ENCODE measurements around the gene AKAP8L.
"Not testable (repeated sequence)": the region's sequence is repeated elsewhere in the genome, so short reads cannot be mapped to it uniquely, and the experiment has no call there.

AKAP8L gene

DNA sequence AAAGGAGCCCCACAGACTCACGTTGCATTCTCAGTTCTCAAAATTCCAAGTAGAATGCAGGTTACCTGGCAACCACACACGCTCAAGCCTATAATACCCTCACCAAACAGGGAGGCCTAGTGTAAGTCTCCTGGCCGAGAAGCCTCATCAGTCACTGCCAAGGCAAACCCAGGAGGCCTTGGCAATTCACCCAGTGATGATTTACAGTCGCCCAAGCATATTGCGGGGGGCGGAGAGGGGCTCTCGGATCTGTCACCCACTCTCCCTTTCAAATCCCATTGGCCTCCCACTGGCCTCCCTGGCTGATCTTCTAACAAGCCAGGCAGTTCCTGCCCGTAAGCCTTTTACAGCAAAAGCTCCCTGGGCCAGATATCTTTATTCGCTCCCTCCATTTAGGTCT, 1.1 kb downstream of the AKAP8L start:
- DNase-seq (ENCODE audit: low read depth, low spot score): no peak
- ChIA-PET POLR2A (interaction anchor here (2.8 to 3.2 kb wide), 2 partner anchors 14 to 38 kb away, joined by 26 to 44 read pairs; partner anchors contain the start of gene AKAP8), CTCF (interaction anchor here (0.8 to 1.9 kb wide), 4 partner anchors 9 to 137 kb away, joined by 3 to 6 read pairs (median 3); no protein-coding TSS in a partner anchor)

DNA sequence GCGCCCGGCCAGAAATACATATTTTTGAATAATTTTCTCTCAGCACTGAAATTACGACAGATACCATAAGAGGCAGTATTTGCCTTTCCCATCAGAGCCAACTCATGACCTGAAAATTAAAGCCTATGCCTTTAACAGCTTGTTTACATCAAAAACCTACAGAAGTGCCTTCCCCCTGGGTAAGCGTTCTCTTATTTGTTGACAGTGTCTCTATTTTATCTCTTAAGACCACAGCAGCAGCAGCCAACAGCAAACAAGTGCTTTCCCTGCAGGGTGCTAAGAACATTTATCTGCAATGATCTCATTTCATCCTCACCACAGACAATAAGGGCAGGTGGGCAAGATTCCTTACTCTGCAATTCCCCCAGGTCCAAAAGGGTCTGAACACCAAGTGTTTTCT, 6.0 kb downstream of the AKAP8L start:
- ChIA-PET POLR2A (no interaction called here), CTCF (interaction anchor here (0.6 to 1.4 kb wide), 3 partner anchors 149 to 202 kb away, joined by 3 read pairs; no protein-coding TSS in a partner anchor)
- no peak overlapping the region for H3K4me3 ChIP-seq (ENCODE audit: low read depth, low read length)
- TF ChIP-seq, protein P1, sequence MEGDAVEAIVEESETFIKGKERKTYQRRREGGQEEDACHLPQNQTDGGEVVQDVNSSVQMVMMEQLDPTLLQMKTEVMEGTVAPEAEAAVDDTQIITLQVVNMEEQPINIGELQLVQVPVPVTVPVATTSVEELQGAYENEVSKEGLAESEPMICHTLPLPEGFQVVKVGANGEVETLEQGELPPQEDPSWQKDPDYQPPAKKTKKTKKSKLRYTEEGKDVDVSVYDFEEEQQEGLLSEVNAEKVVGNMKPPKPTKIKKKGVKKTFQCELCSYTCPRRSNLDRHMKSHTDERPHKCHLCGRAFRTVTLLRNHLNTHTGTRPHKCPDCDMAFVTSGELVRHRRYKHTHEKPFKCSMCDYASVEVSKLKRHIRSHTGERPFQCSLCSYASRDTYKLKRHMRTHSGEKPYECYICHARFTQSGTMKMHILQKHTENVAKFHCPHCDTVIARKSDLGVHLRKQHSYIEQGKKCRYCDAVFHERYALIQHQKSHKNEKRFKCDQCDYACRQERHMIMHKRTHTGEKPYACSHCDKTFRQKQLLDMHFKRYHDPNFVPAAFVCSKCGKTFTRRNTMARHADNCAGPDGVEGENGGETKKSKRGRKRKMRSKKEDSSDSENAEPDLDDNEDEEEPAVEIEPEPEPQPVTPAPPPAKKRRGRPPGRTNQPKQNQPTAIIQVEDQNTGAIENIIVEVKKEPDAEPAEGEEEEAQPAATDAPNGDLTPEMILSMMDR (IDR thresholded peaks at IDR 0.05; ENCODE audit: insufficient read depth, low read length, missing control alignments): no peak
- DNase-seq (ENCODE audit: low read depth, low spot score): no peak

More for the DNA sequence above, 1.1 kb downstream of the AKAP8L start:
- H3K4me3 ChIP-seq (ENCODE audit: low read depth, low read length): peak overlapping the region; percentile 96
- TF ChIP-seq, protein P1 (IDR thresholded peaks at IDR 0.05; ENCODE audit: insufficient read depth, low read length, missing control alignments): no peak

DNA sequence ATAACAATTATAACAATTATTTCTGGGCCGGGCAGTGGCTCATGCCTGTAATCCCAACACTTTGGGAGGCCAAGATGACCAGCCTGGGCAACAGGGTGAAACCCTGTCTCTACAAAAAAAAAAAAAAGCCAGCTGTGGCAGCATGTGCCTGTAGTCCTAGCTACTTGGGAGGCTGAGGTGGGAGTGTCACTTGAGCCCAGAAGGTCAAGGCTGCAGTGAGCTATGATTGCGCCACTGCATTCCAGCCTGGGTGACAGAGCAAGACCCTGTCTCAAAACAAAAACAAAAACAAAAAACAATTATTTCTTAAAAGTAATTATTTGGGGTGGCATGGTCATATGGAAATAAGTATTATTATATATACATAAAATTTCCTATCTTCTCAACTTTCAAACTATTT, 7.4 kb downstream of the AKAP8L start:
- H3K4me3 ChIP-seq (ENCODE audit: low read depth, low read length); DNase-seq (ENCODE audit: low read depth, low spot score); CTCF ChIA-PET: not testable (repeated sequence)
- POLR2A ChIA-PET: interaction anchor here (2.5 kb wide), 1 partner anchor 8 kb away, joined by 13 read pairs; the partner anchor contains the start of gene AKAP8L

DNA sequence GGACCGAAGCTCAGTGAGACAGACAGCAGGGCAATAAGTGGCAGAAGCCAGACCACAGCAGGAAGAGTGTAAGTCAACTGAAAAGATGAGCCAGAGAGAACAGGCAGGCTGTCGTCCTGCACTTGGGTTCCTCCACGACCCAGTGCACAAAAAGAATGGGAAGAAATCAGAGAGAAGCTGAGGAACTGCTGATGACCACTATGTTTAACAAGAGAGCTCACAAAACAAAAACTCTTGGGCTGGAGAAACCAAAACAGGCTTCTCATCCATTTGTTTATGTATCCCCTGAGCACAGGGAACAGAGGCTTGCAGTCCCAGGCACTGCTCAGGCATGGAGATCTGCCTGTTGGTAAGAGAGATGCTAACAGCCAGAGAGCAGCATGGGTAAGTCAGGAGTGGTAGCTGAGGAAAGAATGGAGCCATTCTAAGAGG, 14.0 kb downstream of the AKAP8L start:
- CTCF ChIA-PET: no interaction called here
- H3K4me3 ChIP-seq (ENCODE audit: low read depth, low read length): no peak overlapping the region
- POLR2A ChIA-PET: no interaction called here

DNA sequence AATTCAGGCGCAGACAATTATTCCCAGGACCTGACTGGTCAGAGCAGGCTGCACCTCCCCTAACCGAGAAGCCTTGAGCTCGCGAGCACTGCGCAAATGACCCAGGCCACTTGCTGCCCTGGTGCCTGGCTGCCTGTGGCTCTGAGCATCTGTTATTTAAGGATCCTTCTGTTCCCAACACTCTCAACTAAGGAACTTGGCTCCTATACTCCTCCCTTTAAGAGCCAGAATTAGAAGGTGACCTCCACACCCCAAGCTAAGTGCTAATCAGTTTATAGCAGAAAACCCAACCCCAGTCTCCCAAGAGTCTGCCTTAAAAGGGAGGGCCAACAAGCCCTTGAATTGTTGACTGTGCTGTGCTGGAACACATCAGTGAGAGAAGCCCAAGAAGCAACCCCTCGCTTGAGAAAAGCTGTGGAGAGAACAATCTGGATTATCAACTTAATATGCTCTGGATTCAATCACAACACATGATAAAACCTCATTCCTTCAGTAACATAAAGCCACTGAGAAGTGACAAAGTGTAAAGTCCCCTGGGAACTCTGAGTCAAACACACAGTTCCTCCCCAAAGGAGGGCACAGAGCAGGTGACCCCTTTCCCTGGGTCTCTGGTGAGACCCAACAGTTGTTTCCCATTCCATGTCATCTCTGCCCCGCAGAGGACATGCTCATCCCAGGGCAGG, 14.6 kb downstream of the AKAP8L start:
- TF ChIP-seq, protein P1 (IDR thresholded peaks at IDR 0.05; ENCODE audit: insufficient read depth, low read length, missing control alignments): no peak
- CTCF ChIA-PET: no interaction called here
- POLR2A ChIA-PET: interaction anchor here (0.6 kb wide), 1 partner anchor 52 kb away, joined by 3 read pairs; no protein-coding TSS in a partner anchor
- DNase-seq (ENCODE audit: low read depth, low spot score): no peak
- H3K4me3 ChIP-seq (ENCODE audit: low read depth, low read length): no peak overlapping the region

More for the DNA sequence above, 14.0 kb downstream of the AKAP8L start:
- DNase-seq (ENCODE audit: low read depth, low spot score): no peak
- TF ChIP-seq, protein P1 (IDR thresholded peaks at IDR 0.05; ENCODE audit: insufficient read depth, low read length, missing control alignments): no peak

DNA sequence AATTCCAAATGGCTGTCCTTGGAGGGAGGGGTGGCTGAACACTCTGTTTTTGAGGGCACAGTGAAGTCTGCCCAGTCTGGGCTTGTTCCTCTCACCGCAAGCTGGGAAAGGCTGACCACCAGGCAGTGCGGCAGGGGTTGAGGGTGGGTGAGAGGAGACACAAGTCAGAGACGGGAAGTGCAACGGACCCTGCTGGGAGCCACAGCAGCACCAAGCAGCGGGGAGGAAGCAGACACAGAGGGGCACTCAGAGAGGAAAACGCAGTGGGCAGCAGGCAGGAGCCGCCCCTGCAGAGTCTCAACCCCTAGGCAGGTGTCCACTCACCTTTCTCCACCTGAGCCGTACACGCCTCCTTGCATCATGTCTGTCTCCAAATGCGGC, 15.6 kb downstream of the AKAP8L start:
- CTCF ChIA-PET: no interaction called here
- TF ChIP-seq, protein P1 (IDR thresholded peaks at IDR 0.05; ENCODE audit: insufficient read depth, low read length, missing control alignments): no peak
- no peak for DNase-seq (ENCODE audit: low read depth, low spot score)
- H3K4me3 ChIP-seq (ENCODE audit: low read depth, low read length): no peak overlapping the region
- POLR2A ChIA-PET: no interaction called here

All from AG04449 (cell line).